SU-DHL-6 (cell line): Measurements from ENCODE around the gene GRIK4.

Experiments
- EZH2phosphoT487 ChIP-seq: fragments of 200-600 bp; sonication (generic), shearing (Covaris generic); conservative IDR thresholded peaks from 2 replicates; pipeline ENCODE4 v1.6.1; 2018; ENCODE audit warnings: mild to moderate bottlenecking, antibody characterized with exemption, low read length, moderate library complexity, mixed read lengths
- TF ChIP-seq, protein P1 (sequence below): fragments of 200-600 bp; sonication (generic); IDR thresholded peaks from one replicate; pipeline ENCODE4 v1.5.1; 2017; ENCODE audit warnings: antibody characterized with exemption, mild to moderate bottlenecking, low read length, moderate library complexity; ENCODE audit not compliant: insufficient read depth, poor library complexity, severe bottlenecking

DNA sequence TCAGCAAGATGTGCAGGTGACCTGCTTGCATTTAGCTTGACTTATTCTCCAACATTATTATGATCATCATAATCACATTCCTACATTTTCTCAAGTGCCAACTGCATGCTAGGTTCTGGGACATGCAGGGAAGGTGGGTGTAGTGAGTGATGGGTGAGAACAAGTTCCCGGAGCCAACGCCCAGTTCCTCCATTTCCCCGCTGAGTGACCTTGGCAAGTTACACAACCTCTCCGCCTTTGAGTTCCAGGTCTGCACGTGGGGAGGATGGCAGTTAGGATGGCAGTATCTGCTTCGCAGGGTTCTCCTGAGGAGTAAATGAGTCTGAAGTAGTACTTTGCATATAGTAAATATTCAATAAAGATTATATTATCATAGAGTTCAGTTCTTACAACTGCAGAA lies 140.3 kb downstream of the GRIK4 start:
- TF ChIP-seq, protein P1, sequence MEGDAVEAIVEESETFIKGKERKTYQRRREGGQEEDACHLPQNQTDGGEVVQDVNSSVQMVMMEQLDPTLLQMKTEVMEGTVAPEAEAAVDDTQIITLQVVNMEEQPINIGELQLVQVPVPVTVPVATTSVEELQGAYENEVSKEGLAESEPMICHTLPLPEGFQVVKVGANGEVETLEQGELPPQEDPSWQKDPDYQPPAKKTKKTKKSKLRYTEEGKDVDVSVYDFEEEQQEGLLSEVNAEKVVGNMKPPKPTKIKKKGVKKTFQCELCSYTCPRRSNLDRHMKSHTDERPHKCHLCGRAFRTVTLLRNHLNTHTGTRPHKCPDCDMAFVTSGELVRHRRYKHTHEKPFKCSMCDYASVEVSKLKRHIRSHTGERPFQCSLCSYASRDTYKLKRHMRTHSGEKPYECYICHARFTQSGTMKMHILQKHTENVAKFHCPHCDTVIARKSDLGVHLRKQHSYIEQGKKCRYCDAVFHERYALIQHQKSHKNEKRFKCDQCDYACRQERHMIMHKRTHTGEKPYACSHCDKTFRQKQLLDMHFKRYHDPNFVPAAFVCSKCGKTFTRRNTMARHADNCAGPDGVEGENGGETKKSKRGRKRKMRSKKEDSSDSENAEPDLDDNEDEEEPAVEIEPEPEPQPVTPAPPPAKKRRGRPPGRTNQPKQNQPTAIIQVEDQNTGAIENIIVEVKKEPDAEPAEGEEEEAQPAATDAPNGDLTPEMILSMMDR, result no peak
- no peak for TF ChIP-seq EZH2phosphoT487
